PC-9 (cell line): Measurements from ENCODE around the gene RSF1. TPM values are rescaled to one million over a fixed set of nuclear protein-coding genes. Genes with fewer than 3 reads are reported as not detected.

Source experiments
- BruUV-seq: library from RNA; stranded (reverse); fragments of 400-500 nt; replicated peaks from 2 replicates; lab custom pipeline; 2021; lab: Mats Ljungman, UMichigan
- CTCF ChIA-PET: fragments of 300-600 bp; sonication (Branson Sonifier 250); formaldehyde crosslinking; loops from one replicate; lab custom pipeline; 2022; ENCODE audit warnings: antibody characterized with exemption; lab: Charles Lee
- POLR2A ChIA-PET: fragments of 300-600 bp; sonication (Branson Sonifier 250); formaldehyde crosslinking; loops from one replicate; lab custom pipeline; 2022; ENCODE audit warnings: antibody characterized with exemption; ENCODE audit not compliant: unreplicated experiment; lab: Charles Lee
- DNase-seq, 2 experiments: peaks; one replicate each; pipeline versions ENCODE4 v3.0.0 to v3.0.0-alpha.2; 2015 to 2022; ENCODE audit warnings: mixed read lengths in 1 of 2
- H2AFZ ChIP-seq: fragments of 200-600 bp; sonication (generic); 2 replicates; pipeline ENCODE4 v1.8.1; 2017; ENCODE audit warnings: antibody characterized with exemption
- H3F3A ChIP-seq: fragments of 200-600 bp; sonication (generic); 2 replicates; pipeline ENCODE4 v1.8.1; 2017; ENCODE audit warnings: antibody characterized with exemption, mild to moderate bottlenecking, low read depth; ENCODE audit not compliant: insufficient read depth
- H3K27ac ChIP-seq: fragments of 200-600 bp; sonication (generic); 2 replicates; pipeline ENCODE4 v1.6.1; 2016; ENCODE audit warnings: mixed run types
- H3K27me3 ChIP-seq: fragments of 200-600 bp; sonication (generic); 2 replicates; pipeline ENCODE4 v1.6.1; 2016; ENCODE audit warnings: low read depth, mixed run types; ENCODE audit not compliant: insufficient read depth
- H3K36me3 ChIP-seq: fragments of 200-600 bp; sonication (generic); 2 replicates; pipeline ENCODE4 v1.6.1; 2016; ENCODE audit warnings: low read depth, mixed run types
- H3K4me1 ChIP-seq: fragments of 200-600 bp; sonication (generic); replicated peaks from 2 replicates; pipeline ENCODE4 v1.6.1; 2016; ENCODE audit warnings: mixed run types; ENCODE audit not compliant: insufficient read depth
- H3K4me2 ChIP-seq: fragments of 200-600 bp; sonication (generic); 2 replicates; pipeline ENCODE4 v1.6.1; 2017; ENCODE audit warnings: mixed run types
- H3K4me3 ChIP-seq: fragments of 200-600 bp; sonication (generic); 2 replicates; pipeline ENCODE4 v1.6.1; 2016; ENCODE audit warnings: mixed run types
- H3K79me2 ChIP-seq: fragments of 200-600 bp; sonication (generic); 2 replicates; pipeline ENCODE4 v1.6.1; 2017; ENCODE audit warnings: low read depth, mixed run types
- H3K9me2 ChIP-seq: fragments of 200-600 bp; sonication (generic); 2 replicates; pipeline ENCODE4 v1.8.1; 2017; ENCODE audit warnings: mild to moderate bottlenecking; ENCODE audit not compliant: insufficient read depth
- H3K9me3 ChIP-seq: fragments of 200-600 bp; sonication (generic); 2 replicates; pipeline ENCODE4 v1.8.1; 2016; ENCODE audit warnings: low read depth; ENCODE audit not compliant: insufficient read depth
- H4K20me1 ChIP-seq: fragments of 200-600 bp; sonication (generic); 2 replicates; pipeline ENCODE4 v1.8.1; 2017; ENCODE audit not compliant: insufficient read depth
- CTCF ChIP-seq: fragments of 200-600 bp; sonication (generic); conservative IDR thresholded peaks from 2 replicates; pipeline ENCODE4 v1.6.1; 2017; ENCODE audit warnings: mixed run types, antibody characterized with exemption, mild to moderate bottlenecking, moderate library complexity
- EZH2 ChIP-seq: fragments of 200-600 bp; sonication (generic); IDR thresholded peaks from 2 replicates; pipeline ENCODE4 v1.8.0; 2017; ENCODE audit warnings: antibody characterized with exemption, low read depth
- intact Hi-C: fragments of 100-400 bp; cut with micrococcal nuclease; formaldehyde crosslinking; loops from one replicate; pipeline ENCODE4 v1.10.0; 2022; ENCODE audit not compliant: unreplicated experiment
- total RNA-seq: library from RNA; stranded (reverse); gene quantifications from 2 replicates; pipeline ENCODE4 v1.2.3, GENCODE V29; 2021

Gene RSF1
- total RNA-seq, 1 experiment from 2014 or later = 110 TPM

GRCh38 chr11:77800449-77800848, 20.1 kb downstream of the RSF1 start:
- Histone ChIP-seq H3F3A (peaks cover 17% of the 10 kb centered on the region; the same call in 1 of the 2 replicates), H3K27me3 (no peaks in the 10 kb centered on the region), H3K4me1 (no peaks in the 10 kb centered on the region), H3K36me3 (no peaks in the 10 kb centered on the region; the same call in 1 of the 2 replicates), H3K4me2 (no peak overlapping the region), H3K9me3 (no peaks in the 10 kb centered on the region), H3K79me2 (peaks cover 96% of the 10 kb centered on the region), H4K20me1 (peaks cover 93% of the 10 kb centered on the region), H3K27ac (no peak overlapping the region; the same call in 1 of the 2 replicates), H3K9me2 (no peaks in the 10 kb centered on the region), H2AFZ (no peak overlapping the region), H3K4me3 (no peak overlapping the region)
- ChIA-PET CTCF (no interaction called here), POLR2A (interaction anchor here (0.6 kb wide), 1 partner anchor 201 kb away, joined by 4 read pairs; no protein-coding TSS in a partner anchor)
- no TSS peak for BruUV-seq
- no peak for DNase-seq
- intact Hi-C loops = no loop called here
- TF ChIP-seq EZH2 (no peak), CTCF (no peak)

GRCh38 chr11:77799338-77799737, 21.2 kb downstream of the RSF1 start:
- Histone ChIP-seq H3K27me3 (no peaks in the 10 kb centered on the region), H3K4me3 (no peak overlapping the region), H4K20me1 (peaks cover 93% of the 10 kb centered on the region), H3K27ac (no peak overlapping the region), H2AFZ (no peak overlapping the region), H3K9me2 (no peaks in the 10 kb centered on the region), H3K4me2 (no peak overlapping the region), H3F3A (peaks cover 17% of the 10 kb centered on the region; the same call in 1 of the 2 replicates), H3K36me3 (no peaks in the 10 kb centered on the region; the same call in 1 of the 2 replicates), H3K4me1 (no peaks in the 10 kb centered on the region), H3K9me3 (no peaks in the 10 kb centered on the region), H3K79me2 (peaks cover 97% of the 10 kb centered on the region)
- TF ChIP-seq CTCF (no peak), EZH2 (no peak)
- no TSS peak for BruUV-seq
- POLR2A ChIA-PET = no interaction called here
- CTCF ChIA-PET = interaction anchor here (0.7 kb wide), 1 partner anchor 172 kb away, joined by 19 read pairs; no protein-coding TSS in a partner anchor
- intact Hi-C loops = no loop called here
- no peak for DNase-seq

GRCh38 chr11:77793972-77794371, 26.6 kb downstream of the RSF1 start:
- Histone ChIP-seq H2AFZ (no peak overlapping the region), H3K9me2 (no peaks in the 10 kb centered on the region), H3K4me1 (no peaks in the 10 kb centered on the region), H4K20me1 (peaks cover 93% of the 10 kb centered on the region), H3K4me2 (no peak overlapping the region), H3K9me3 (0 out of 2 replicates have a peak, but pooled peaks cover 5% of the 10 kb centered on the region), H3F3A (0 out of 2 replicates have a peak, but pooled peaks cover 2% of the 10 kb centered on the region), H3K79me2 (peaks cover 100% of the 10 kb centered on the region), H3K36me3 (peaks cover 23% of the 10 kb centered on the region), H3K4me3 (no peak overlapping the region), H3K27me3 (no peaks in the 10 kb centered on the region), H3K27ac (no peak overlapping the region)
- DNase-seq = no peak
- ChIA-PET POLR2A (no interaction called here), CTCF (no interaction called here)
- BruUV-seq = no TSS peak
- TF ChIP-seq CTCF = no peak
- TF ChIP-seq EZH2 = no peak
- intact Hi-C loops = no loop called here
